Measurements from ENCODE around the gene C2orf74. TPM values are rescaled to one million over a fixed set of nuclear protein-coding genes. Genes with fewer than 3 reads are reported as not detected.

Gene C2orf74
- 10.0 and 13.6 TPM in 2 replicates for total RNA-seq
- long read RNA-seq, partial matches to known transcripts, result 2 of 4 reads
- long read RNA-seq, other reads (novel, unspliced or antisense), result 2 of 4 reads

GRCh38 chr2:61161888-61162287, at the start of gene C2orf74:
TSS of gene C2orf74 (plus strand) at chr2:61162188. CDS start at chr2:61162515, 327 bp downstream.
- no peaks in the 10 kb centered on the region for H3K4me1 Mint-ChIP-seq (ENCODE audit: low read depth)

GRCh38 chr2:61114147-61114546, 47.8 kb upstream of the C2orf74 start:
- Mint-ChIP-seq H3K4me3 (ENCODE audit: low read depth) (no peak overlapping the region), H3K27me3 (no peaks in the 10 kb centered on the region), H3K27ac (no peak overlapping the region), H3K4me1 (ENCODE audit: low read depth) (no peaks in the 10 kb centered on the region), H3K9me3 (ENCODE audit: low read depth) (peaks cover 21% of the 10 kb centered on the region), H3K36me3 (ENCODE audit: insufficient read depth) (peaks cover 68% of the 10 kb centered on the region)
- no peak for DNase-seq (ENCODE audit: low spot score, unreplicated experiment)
- TF ChIP-seq, protein P1, sequence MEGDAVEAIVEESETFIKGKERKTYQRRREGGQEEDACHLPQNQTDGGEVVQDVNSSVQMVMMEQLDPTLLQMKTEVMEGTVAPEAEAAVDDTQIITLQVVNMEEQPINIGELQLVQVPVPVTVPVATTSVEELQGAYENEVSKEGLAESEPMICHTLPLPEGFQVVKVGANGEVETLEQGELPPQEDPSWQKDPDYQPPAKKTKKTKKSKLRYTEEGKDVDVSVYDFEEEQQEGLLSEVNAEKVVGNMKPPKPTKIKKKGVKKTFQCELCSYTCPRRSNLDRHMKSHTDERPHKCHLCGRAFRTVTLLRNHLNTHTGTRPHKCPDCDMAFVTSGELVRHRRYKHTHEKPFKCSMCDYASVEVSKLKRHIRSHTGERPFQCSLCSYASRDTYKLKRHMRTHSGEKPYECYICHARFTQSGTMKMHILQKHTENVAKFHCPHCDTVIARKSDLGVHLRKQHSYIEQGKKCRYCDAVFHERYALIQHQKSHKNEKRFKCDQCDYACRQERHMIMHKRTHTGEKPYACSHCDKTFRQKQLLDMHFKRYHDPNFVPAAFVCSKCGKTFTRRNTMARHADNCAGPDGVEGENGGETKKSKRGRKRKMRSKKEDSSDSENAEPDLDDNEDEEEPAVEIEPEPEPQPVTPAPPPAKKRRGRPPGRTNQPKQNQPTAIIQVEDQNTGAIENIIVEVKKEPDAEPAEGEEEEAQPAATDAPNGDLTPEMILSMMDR (IDR thresholded peaks at IDR 0.05; ENCODE audit: unreplicated experiment), result no peak

More at GRCh38 chr2:61161888-61162287, at the start of gene C2orf74:
- Mint-ChIP-seq H3K9me3 (ENCODE audit: low read depth) (peaks cover 8% of the 10 kb centered on the region), H3K27me3 (no peaks in the 10 kb centered on the region), H3K27ac (no peak within 1 kb of the TSS), H3K36me3 (ENCODE audit: insufficient read depth) (peaks cover 27% of the 10 kb centered on the region), H3K4me3 (ENCODE audit: low read depth) (no peak within 1 kb of the TSS)
- TF ChIP-seq, protein P1 (IDR thresholded peaks at IDR 0.05; ENCODE audit: unreplicated experiment), result no peak
- no peak for DNase-seq (ENCODE audit: low spot score, unreplicated experiment)

- Mint-ChIP-seq H3K36me3 (ENCODE audit: insufficient read depth) (peaks cover 62% of the 10 kb centered on the region), H3K9me3 (ENCODE audit: low read depth) (peaks cover 21% of the 10 kb centered on the region), H3K4me3 (ENCODE audit: low read depth) (no peak overlapping the region), H3K27me3 (no peaks in the 10 kb centered on the region), H3K4me1 (ENCODE audit: low read depth) (no peaks in the 10 kb centered on the region), H3K27ac (no peak overlapping the region)
- TF ChIP-seq, protein P1 (IDR thresholded peaks at IDR 0.05; ENCODE audit: unreplicated experiment), result no peak
- no peak for DNase-seq (ENCODE audit: low spot score, unreplicated experiment)
Observed at GRCh38 chr2:61116302-61116701, 45.7 kb upstream of the C2orf74 start.

GRCh38 chr2:61117534-61117933, 44.5 kb upstream of the C2orf74 start:
- DNase-seq (ENCODE audit: low spot score, unreplicated experiment), result no peak
- peaks cover 51% of the 10 kb centered on the region for H3K36me3 Mint-ChIP-seq (ENCODE audit: insufficient read depth)
- no peaks in the 10 kb centered on the region for H3K27me3 Mint-ChIP-seq
- peaks cover 12% of the 10 kb centered on the region for H3K9me3 Mint-ChIP-seq (ENCODE audit: low read depth)
- no peaks in the 10 kb centered on the region for H3K4me1 Mint-ChIP-seq (ENCODE audit: low read depth)
- TF ChIP-seq, protein P1 (IDR thresholded peaks at IDR 0.05; ENCODE audit: unreplicated experiment), result no peak
- no peak overlapping the region for H3K27ac Mint-ChIP-seq
- no peak overlapping the region for H3K4me3 Mint-ChIP-seq (ENCODE audit: low read depth)

- Mint-ChIP-seq H3K9me3 (ENCODE audit: low read depth) (peaks cover 4% of the 10 kb centered on the region), H3K4me3 (ENCODE audit: low read depth) (no peak overlapping the region), H3K27me3 (no peaks in the 10 kb centered on the region), H3K27ac (no peak overlapping the region), H3K4me1 (ENCODE audit: low read depth) (no peaks in the 10 kb centered on the region), H3K36me3 (ENCODE audit: insufficient read depth) (peaks cover 14% of the 10 kb centered on the region)
- TF ChIP-seq, protein P1 (IDR thresholded peaks at IDR 0.05; ENCODE audit: unreplicated experiment), result no peak
- DNase-seq (ENCODE audit: low spot score, unreplicated experiment), result no peak
Observed at GRCh38 chr2:61125123-61125710, 36.8 kb upstream of the C2orf74 start.

Data from progenitor cell of endocrine pancreas (in vitro differentiated cells).